WTC11 (cell line): ENCODE data around the gene KCTD16. TPM values are rescaled to one million over a fixed set of nuclear protein-coding genes. Genes with fewer than 3 reads are reported as not detected.

ENCODE experiments used
- ATAC-seq: fragments of 200-7000 bp; cut with Tn5 transposase; 2 replicates; pipeline ENCODE4 v1.10.0; 2021; ENCODE audit warnings: mild to moderate bottlenecking, moderate library complexity
- CTCF ChIA-PET: fragments of 300-600 bp; sonication (Branson Sonifier 250); formaldehyde crosslinking; loops from one replicate; lab custom pipeline; 2021; ENCODE audit warnings: antibody characterized with exemption; lab: Charles Lee
- POLR2A ChIA-PET: fragments of 350-600 bp; sonication (Branson Sonifier 250); formaldehyde crosslinking; loops from one replicate; lab custom pipeline; 2021; ENCODE audit warnings: antibody characterized with exemption; lab: Charles Lee
- DNase-seq: peaks from one replicate; pipeline ENCODE4 v3.0.0; 2021; ENCODE audit warnings: low spot score
- H3K27ac Mint-ChIP-seq: 2 replicates; pipeline ENCODE4 v1.8.0; 2021; ENCODE audit warnings: mixed read lengths
- H3K27me3 Mint-ChIP-seq: 2 replicates; pipeline ENCODE4 v1.8.0; 2021; ENCODE audit warnings: low read depth, mild to moderate bottlenecking, moderate library complexity, mixed read lengths
- H3K36me3 Mint-ChIP-seq: 2 replicates; pipeline ENCODE4 v1.8.0; 2021; ENCODE audit warnings: mixed read lengths
- H3K4me1 Mint-ChIP-seq: 2 replicates; pipeline ENCODE4 v1.8.0; 2022; ENCODE audit warnings: mixed read lengths
- H3K4me3 Mint-ChIP-seq: 2 replicates; pipeline ENCODE4 v1.8.0; 2021; ENCODE audit warnings: mild to moderate bottlenecking, moderate library complexity, mixed read lengths
- H3K9me3 Mint-ChIP-seq: 2 replicates; pipeline ENCODE4 v1.8.0; 2021; ENCODE audit warnings: mixed read lengths
- GTF2I ChIP-seq: fragments of 250-450 bp; sonication (Bioruptor Pico); conservative IDR thresholded peaks from 2 replicates; pipeline ENCODE4 v1.4.0; 2021; ENCODE audit warnings: mild to moderate bottlenecking
- MXD4 ChIP-seq: fragments of 250-450 bp; sonication (Bioruptor Pico); IDR thresholded peaks from 2 replicates; pipeline ENCODE4 v1.8.0; 2021; ENCODE audit warnings: mild to moderate bottlenecking, moderate library complexity, borderline replicate concordance
- NFE2L1 ChIP-seq: sonication (generic); formaldehyde crosslinking; IDR thresholded peaks from 2 replicates; pipeline ENCODE4 v1.8.1; 2023; ENCODE audit warnings: missing genetic modification reagents
- NR2C2 ChIP-seq: sonication (generic); formaldehyde crosslinking; IDR thresholded peaks from 2 replicates; pipeline ENCODE4 v1.8.0; 2022; ENCODE audit warnings: mild to moderate bottlenecking, missing genetic modification reagents
- NR3C1 ChIP-seq: sonication (generic); formaldehyde crosslinking; conservative IDR thresholded peaks from 2 replicates; pipeline ENCODE4 v1.8.1; 2023; ENCODE audit warnings: low read depth, mild to moderate bottlenecking, missing genetic modification reagents
- RELA ChIP-seq: sonication (generic); formaldehyde crosslinking; IDR thresholded peaks from 2 replicates; pipeline ENCODE4 v1.8.1; 2022; ENCODE audit warnings: missing genetic modification reagents, mild to moderate bottlenecking, borderline replicate concordance
- RORB ChIP-seq: fragments of 250-450 bp; sonication (Bioruptor Pico); IDR thresholded peaks from 2 replicates; pipeline ENCODE4 v1.9.0; 2021; ENCODE audit warnings: mild to moderate bottlenecking
- SP1 ChIP-seq: sonication (generic); formaldehyde crosslinking; conservative IDR thresholded peaks from 2 replicates; pipeline ENCODE4 v1.8.1; 2022; ENCODE audit warnings: missing genetic modification reagents
- TEAD4 ChIP-seq: sonication (generic); formaldehyde crosslinking; IDR thresholded peaks from 2 replicates; pipeline ENCODE4 v1.8.0; 2022; ENCODE audit warnings: mild to moderate bottlenecking, missing genetic modification reagents
- ZNF232 ChIP-seq: sonication (generic); formaldehyde crosslinking; IDR thresholded peaks from 2 replicates; pipeline ENCODE4 v1.8.0; 2022; ENCODE audit warnings: mild to moderate bottlenecking, missing genetic modification reagents
- ZNF396 ChIP-seq: fragments of 250-450 bp; sonication (Bioruptor Pico); IDR thresholded peaks from 2 replicates; pipeline ENCODE4 v1.8.0; 2021; ENCODE audit warnings: mild to moderate bottlenecking, moderate library complexity, borderline replicate concordance
- ZNF423 ChIP-seq: fragments of 250-450 bp; sonication (Bioruptor Pico); IDR thresholded peaks from 2 replicates; pipeline ENCODE4 v2.1.2; 2022; ENCODE audit warnings: mild to moderate bottlenecking, moderate library complexity
- ZNF671 ChIP-seq: fragments of 250-450 bp; sonication (Bioruptor Pico); IDR thresholded peaks from 2 replicates; pipeline ENCODE4 v1.8.0; 2021; ENCODE audit warnings: mild to moderate bottlenecking
- total RNA-seq: library from RNA; stranded (reverse); gene quantifications from 3 replicates; pipeline ENCODE4 v1.2.3, GENCODE V29; 2021
- TF ChIP-seq, protein P1 (sequence below): sonication (generic); formaldehyde crosslinking; IDR thresholded peaks from 2 replicates; pipeline ENCODE4 v1.8.1; 2022; ENCODE audit warnings: missing genetic modification reagents, borderline replicate concordance
- TF ChIP-seq, protein P2 (sequence below): fragments of 250-450 bp; sonication (Bioruptor Pico); conservative IDR thresholded peaks from 2 replicates; pipeline ENCODE4 v1.9.0; 2021; ENCODE audit warnings: mild to moderate bottlenecking
- TF ChIP-seq, protein P3 (sequence below): fragments of 250-450 bp; sonication (Bioruptor Pico); IDR thresholded peaks from 2 replicates; pipeline ENCODE4 v1.9.0; 2021; ENCODE audit warnings: moderate library complexity, mild to moderate bottlenecking, inconsistent platforms, borderline replicate concordance
- TF ChIP-seq, protein P4 (sequence below): sonication (generic); formaldehyde crosslinking; IDR thresholded peaks from 2 replicates; pipeline ENCODE4 v1.8.1; 2023; ENCODE audit warnings: mild to moderate bottlenecking, missing genetic modification reagents, moderate library complexity
- TF ChIP-seq, protein P5 (sequence below): fragments of 250-450 bp; sonication (Bioruptor Pico); IDR thresholded peaks from 2 replicates; pipeline ENCODE4 v2.1.2; 2022; ENCODE audit warnings: mild to moderate bottlenecking, moderate library complexity
- TF ChIP-seq, protein P6 (sequence below): fragments of 250-450 bp; sonication (Bioruptor Pico); IDR thresholded peaks from 2 replicates; pipeline ENCODE4 v1.9.0; 2021; ENCODE audit warnings: mild to moderate bottlenecking, borderline replicate concordance

The KCTD16 gene
- total RNA-seq, 1 experiment from 2014 or later = 0.20 TPM

DNA sequence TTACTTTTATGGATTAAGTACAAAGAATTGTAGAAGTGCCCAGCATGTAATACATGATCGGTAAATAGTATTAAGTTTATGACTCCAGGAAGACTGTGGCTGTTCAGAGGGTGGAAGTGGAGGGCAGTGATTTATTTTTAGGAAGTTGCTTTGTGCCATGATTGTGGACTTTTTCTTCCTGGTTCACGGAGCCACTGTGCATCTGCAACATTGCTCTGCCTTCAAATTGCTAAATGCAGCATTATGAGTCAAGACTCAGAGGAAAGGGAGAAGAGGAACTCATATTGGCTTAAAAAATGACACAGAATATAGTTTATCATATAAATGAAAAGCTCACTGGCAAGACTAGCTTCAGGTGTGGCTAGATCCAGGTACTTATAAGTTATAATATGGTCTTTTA lies 301.5 kb downstream of the KCTD16 start:
- no peaks in the 10 kb centered on the region for H3K9me3 Mint-ChIP-seq
- no peaks in the 10 kb centered on the region for H3K36me3 Mint-ChIP-seq
- ATAC-seq = no peak
- DNase-seq = no peak
- ChIA-PET POLR2A (no interaction called here), CTCF (no interaction called here)
- no peak overlapping the region for H3K27ac Mint-ChIP-seq
- TF ChIP-seq, protein P1, sequence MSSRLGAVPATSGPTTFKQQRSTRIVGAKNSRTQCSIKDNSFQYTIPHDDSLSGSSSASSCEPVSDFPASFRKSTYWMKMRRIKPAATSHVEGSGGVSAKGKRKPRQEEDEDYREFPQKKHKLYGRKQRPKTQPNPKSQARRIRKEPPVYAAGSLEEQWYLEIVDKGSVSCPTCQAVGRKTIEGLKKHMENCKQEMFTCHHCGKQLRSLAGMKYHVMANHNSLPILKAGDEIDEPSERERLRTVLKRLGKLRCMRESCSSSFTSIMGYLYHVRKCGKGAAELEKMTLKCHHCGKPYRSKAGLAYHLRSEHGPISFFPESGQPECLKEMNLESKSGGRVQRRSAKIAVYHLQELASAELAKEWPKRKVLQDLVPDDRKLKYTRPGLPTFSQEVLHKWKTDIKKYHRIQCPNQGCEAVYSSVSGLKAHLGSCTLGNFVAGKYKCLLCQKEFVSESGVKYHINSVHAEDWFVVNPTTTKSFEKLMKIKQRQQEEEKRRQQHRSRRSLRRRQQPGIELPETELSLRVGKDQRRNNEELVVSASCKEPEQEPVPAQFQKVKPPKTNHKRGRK (CRISPR knock-in tag) = no peak
- TF ChIP-seq NR3C1 (CRISPR knock-in tag) = no peak
- H3K27me3 Mint-ChIP-seq = no peaks in the 10 kb centered on the region
- H3K4me1 Mint-ChIP-seq = peaks cover 10% of the 10 kb centered on the region
- no peak overlapping the region for H3K4me3 Mint-ChIP-seq

DNA sequence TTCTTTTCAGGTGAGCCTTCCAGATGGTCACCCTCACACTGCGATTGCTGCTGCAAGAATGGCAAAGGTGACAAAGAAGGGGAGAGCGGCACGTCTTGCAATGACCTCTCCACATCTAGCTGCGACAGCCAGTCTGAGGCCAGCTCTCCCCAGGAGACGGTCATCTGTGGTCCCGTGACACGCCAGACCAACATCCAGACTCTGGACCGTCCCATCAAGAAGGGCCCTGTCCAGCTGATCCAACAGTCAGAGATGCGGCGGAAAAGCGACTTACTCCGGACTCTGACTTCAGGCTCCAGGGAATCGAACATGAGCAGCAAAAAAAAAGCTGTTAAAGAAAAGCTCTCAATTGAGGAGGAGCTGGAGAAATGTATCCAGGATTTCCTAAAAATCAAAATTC lies 303.0 kb downstream of the KCTD16 start:
- Mint-ChIP-seq H3K4me1 (peaks cover 2% of the 10 kb centered on the region), H3K9me3 (no peaks in the 10 kb centered on the region), H3K36me3 (no peaks in the 10 kb centered on the region), H3K27ac (no peak overlapping the region), H3K4me3 (no peak overlapping the region), H3K27me3 (no peaks in the 10 kb centered on the region)
- TF ChIP-seq ZNF671 (CRISPR knock-in tag) (no peak), GTF2I (CRISPR knock-in tag) (no peak), ZNF423 (no peak), ZNF396 (CRISPR knock-in tag) (no peak), MXD4 (CRISPR knock-in tag) (no peak), NR2C2 (CRISPR knock-in tag) (no peak)
- TF ChIP-seq, protein P2, sequence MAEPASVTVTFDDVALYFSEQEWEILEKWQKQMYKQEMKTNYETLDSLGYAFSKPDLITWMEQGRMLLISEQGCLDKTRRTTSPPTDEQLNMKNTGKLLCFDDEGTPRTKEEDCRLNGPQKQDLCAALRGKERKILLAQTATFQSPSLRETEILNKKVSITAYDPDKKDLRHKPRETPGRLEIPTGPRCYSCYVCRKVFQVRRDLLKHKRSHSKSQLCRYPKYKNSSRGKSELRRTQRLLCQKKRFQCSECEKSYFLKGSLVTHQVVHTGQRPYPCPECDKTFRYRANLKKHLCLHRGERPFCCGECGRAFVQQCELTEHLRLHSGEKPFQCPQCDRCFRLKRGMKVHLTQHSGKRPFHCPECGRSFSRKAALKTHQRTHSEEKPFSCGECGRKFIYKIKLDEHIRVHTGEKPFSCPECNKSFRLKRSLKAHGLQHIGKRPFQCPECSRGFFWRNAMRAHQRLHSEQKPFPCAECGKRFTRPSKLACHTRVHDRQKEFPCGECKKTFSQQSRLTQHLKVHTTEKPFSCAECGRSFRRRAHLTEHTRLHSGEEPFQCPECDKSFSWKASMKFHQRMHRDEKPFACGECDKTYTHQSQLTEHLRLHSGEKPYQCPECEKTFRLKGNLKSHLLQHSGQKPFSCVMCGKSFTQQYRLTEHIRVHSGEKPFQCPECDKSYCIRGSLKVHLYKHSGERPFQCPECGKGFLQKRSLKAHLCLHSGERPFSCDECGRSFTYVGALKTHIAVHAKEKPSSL = no peak
- ChIA-PET POLR2A (no interaction called here), CTCF (no interaction called here)
- DNase-seq = no peak
- ATAC-seq = no peak

DNA sequence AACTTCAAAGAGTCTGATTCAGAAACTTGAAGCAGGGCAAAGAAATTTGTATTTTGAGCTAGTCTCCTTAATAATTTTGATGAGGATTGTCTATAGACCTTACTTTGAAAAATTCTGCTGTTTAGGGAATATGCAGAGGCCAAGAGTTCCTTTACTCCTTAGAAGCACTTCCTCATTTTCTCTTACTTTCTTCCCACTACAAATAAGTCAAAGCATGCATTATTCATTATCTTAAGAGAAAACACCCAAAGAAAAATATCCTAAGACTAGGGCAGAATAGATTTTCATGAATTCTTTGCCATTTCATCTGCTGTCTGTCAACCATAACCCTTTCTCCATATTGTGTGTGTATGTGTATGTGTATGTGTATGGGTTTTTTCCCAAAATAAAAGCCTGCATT lies 307.9 kb downstream of the KCTD16 start:
- Mint-ChIP-seq H3K4me1 (peaks cover 3% of the 10 kb centered on the region), H3K27ac (no peak overlapping the region), H3K36me3 (no peaks in the 10 kb centered on the region), H3K27me3 (no peaks in the 10 kb centered on the region), H3K4me3 (no peak overlapping the region), H3K9me3 (no peaks in the 10 kb centered on the region)
- ATAC-seq = no peak
- ChIA-PET POLR2A (no interaction called here), CTCF (no interaction called here)
- TF ChIP-seq SP1 (CRISPR knock-in tag) (no peak), ZNF232 (CRISPR knock-in tag) (no peak), TEAD4 (CRISPR knock-in tag) (no peak), RELA (CRISPR knock-in tag) (no peak), GTF2I (CRISPR knock-in tag) (no peak), RORB (CRISPR knock-in tag) (no peak), NFE2L1 (CRISPR knock-in tag) (no peak)
- TF ChIP-seq, protein P1 (CRISPR knock-in tag) = no peak
- TF ChIP-seq, protein P3, sequence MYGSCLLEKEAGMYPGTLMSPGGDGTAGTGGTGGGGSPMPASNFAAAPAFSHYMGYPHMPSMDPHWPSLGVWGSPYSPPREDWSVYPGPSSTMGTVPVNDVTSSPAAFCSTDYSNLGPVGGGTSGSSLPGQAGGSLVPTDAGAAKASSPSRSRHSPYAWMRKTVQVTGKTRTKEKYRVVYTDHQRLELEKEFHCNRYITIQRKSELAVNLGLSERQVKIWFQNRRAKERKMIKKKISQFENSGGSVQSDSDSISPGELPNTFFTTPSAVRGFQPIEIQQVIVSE (CRISPR knock-in tag) = no peak
- TF ChIP-seq, protein P4, sequence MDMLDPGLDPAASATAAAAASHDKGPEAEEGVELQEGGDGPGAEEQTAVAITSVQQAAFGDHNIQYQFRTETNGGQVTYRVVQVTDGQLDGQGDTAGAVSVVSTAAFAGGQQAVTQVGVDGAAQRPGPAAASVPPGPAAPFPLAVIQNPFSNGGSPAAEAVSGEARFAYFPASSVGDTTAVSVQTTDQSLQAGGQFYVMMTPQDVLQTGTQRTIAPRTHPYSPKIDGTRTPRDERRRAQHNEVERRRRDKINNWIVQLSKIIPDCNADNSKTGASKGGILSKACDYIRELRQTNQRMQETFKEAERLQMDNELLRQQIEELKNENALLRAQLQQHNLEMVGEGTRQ (CRISPR knock-in tag) = no peak
- TF ChIP-seq, protein P5, sequence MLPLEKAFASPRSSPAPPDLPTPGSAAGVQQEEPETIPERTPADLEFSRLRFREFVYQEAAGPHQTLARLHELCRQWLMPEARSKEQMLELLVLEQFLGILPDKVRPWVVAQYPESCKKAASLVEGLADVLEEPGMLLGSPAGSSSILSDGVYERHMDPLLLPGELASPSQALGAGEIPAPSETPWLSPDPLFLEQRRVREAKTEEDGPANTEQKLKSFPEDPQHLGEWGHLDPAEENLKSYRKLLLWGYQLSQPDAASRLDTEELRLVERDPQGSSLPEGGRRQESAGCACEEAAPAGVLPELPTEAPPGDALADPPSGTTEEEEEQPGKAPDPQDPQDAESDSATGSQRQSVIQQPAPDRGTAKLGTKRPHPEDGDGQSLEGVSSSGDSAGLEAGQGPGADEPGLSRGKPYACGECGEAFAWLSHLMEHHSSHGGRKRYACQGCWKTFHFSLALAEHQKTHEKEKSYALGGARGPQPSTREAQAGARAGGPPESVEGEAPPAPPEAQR = no peak
- TF ChIP-seq, protein P6, sequence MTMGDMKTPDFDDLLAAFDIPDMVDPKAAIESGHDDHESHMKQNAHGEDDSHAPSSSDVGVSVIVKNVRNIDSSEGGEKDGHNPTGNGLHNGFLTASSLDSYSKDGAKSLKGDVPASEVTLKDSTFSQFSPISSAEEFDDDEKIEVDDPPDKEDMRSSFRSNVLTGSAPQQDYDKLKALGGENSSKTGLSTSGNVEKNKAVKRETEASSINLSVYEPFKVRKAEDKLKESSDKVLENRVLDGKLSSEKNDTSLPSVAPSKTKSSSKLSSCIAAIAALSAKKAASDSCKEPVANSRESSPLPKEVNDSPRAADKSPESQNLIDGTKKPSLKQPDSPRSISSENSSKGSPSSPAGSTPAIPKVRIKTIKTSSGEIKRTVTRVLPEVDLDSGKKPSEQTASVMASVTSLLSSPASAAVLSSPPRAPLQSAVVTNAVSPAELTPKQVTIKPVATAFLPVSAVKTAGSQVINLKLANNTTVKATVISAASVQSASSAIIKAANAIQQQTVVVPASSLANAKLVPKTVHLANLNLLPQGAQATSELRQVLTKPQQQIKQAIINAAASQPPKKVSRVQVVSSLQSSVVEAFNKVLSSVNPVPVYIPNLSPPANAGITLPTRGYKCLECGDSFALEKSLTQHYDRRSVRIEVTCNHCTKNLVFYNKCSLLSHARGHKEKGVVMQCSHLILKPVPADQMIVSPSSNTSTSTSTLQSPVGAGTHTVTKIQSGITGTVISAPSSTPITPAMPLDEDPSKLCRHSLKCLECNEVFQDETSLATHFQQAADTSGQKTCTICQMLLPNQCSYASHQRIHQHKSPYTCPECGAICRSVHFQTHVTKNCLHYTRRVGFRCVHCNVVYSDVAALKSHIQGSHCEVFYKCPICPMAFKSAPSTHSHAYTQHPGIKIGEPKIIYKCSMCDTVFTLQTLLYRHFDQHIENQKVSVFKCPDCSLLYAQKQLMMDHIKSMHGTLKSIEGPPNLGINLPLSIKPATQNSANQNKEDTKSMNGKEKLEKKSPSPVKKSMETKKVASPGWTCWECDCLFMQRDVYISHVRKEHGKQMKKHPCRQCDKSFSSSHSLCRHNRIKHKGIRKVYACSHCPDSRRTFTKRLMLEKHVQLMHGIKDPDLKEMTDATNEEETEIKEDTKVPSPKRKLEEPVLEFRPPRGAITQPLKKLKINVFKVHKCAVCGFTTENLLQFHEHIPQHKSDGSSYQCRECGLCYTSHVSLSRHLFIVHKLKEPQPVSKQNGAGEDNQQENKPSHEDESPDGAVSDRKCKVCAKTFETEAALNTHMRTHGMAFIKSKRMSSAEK = no peak
- no peak for DNase-seq
